Mesenchymal stem cell (in vitro differentiated cells and primary cell): Measurements from ENCODE around the gene PCBP4.

Experiments used
- DNase-seq: peaks from one replicate; pipeline ENCODE4 v3.0.0-alpha.2; 2013
- H2AFZ ChIP-seq: one replicate; pipeline ENCODE4 v1.6.1; 2013; ENCODE audit warnings: low read depth, mild to moderate bottlenecking, control low read depth, inconsistent platforms, low read length, moderate library complexity
- H2AK5ac ChIP-seq: 2 replicates; pipeline ENCODE4 v1.6.1; 2013; ENCODE audit warnings: low read length, moderate library complexity, mild to moderate bottlenecking, inconsistent platforms; ENCODE audit not compliant: severe bottlenecking
- H2BK120ac ChIP-seq: one replicate; pipeline ENCODE4 v1.6.1; 2013; ENCODE audit warnings: low read depth, mild to moderate bottlenecking, inconsistent platforms, low read length, moderate library complexity
- H2BK12ac ChIP-seq, 2 experiments: one replicate each; pipeline ENCODE4 v1.6.1; 2013; ENCODE audit warnings: inconsistent platforms in 2 of 2, low read length in 2 of 2, mild to moderate bottlenecking in 2 of 2, moderate library complexity in 2 of 2, control low read depth in 1 of 2
- H2BK15ac ChIP-seq: one replicate; pipeline ENCODE4 v1.6.1; 2013; ENCODE audit warnings: mild to moderate bottlenecking, low read depth, inconsistent platforms; ENCODE audit not compliant: poor library complexity, severe bottlenecking
- H2BK5ac ChIP-seq: 2 replicates; pipeline ENCODE4 v1.6.1; 2013; ENCODE audit warnings: low read depth, mild to moderate bottlenecking, low read length, control low read depth, inconsistent platforms; ENCODE audit not compliant: poor library complexity, severe bottlenecking
- H3K14ac ChIP-seq, 2 experiments: one replicate each; pipeline ENCODE4 v1.6.1; 2013; ENCODE audit warnings: inconsistent platforms in 2 of 2, low read length in 2 of 2, control low read depth in 1 of 2, mild to moderate bottlenecking in 1 of 2, moderate library complexity in 1 of 2
- H3K18ac ChIP-seq, 2 experiments: one replicate each; pipeline ENCODE4 v1.6.1; 2013; ENCODE audit warnings: inconsistent platforms in 2 of 2, low read length in 2 of 2, control low read depth in 1 of 2, low read depth in 1 of 2, mild to moderate bottlenecking in 1 of 2
- H3K23ac ChIP-seq, 2 experiments: one replicate each; pipeline ENCODE4 v1.6.1; 2013; ENCODE audit warnings: inconsistent platforms in 2 of 2, low read length in 2 of 2, mild to moderate bottlenecking in 2 of 2, moderate library complexity in 2 of 2, control low read depth in 1 of 2
- H3K27ac ChIP-seq: 2 replicates; pipeline ENCODE4 v1.5.1; 2013; ENCODE audit warnings: mild to moderate bottlenecking, moderate library complexity, low read length, control low read depth, inconsistent platforms; ENCODE audit not compliant: poor library complexity, severe bottlenecking
- H3K27me3 ChIP-seq, 2 experiments: 2 replicates each; pipeline versions ENCODE4 v1.6.1 to v1.7.0; 2013; ENCODE audit warnings: low read length in 2 of 2, mild to moderate bottlenecking in 2 of 2, moderate library complexity in 2 of 2, control low read depth in 1 of 2, inconsistent platforms in 1 of 2; ENCODE audit not compliant: control insufficient read depth in 1 of 2, insufficient read depth in 1 of 2
- H3K36me3 ChIP-seq, 2 experiments: 2 replicates each; pipeline versions ENCODE4 v1.6.1 to v1.7.0; 2013; ENCODE audit warnings: low read length in 2 of 2, control low read depth in 1 of 2, inconsistent platforms in 1 of 2, low read depth in 1 of 2, mild to moderate bottlenecking in 1 of 2; ENCODE audit not compliant: insufficient read depth in 2 of 2, control insufficient read depth in 1 of 2
- H3K4ac ChIP-seq, 2 experiments: one replicate each; pipeline ENCODE4 v1.6.1; 2013; ENCODE audit warnings: inconsistent platforms in 2 of 2, low read length in 2 of 2, mild to moderate bottlenecking in 2 of 2, moderate library complexity in 2 of 2, control low read depth in 1 of 2, low read depth in 1 of 2
- H3K4me1 ChIP-seq: 2 replicates; pipeline ENCODE4 v1.6.1; 2013; ENCODE audit warnings: low read depth, low read length, control low read depth; ENCODE audit not compliant: control insufficient read depth, insufficient read depth
- H3K4me2 ChIP-seq: 2 replicates; pipeline ENCODE4 v1.6.1; 2013; ENCODE audit warnings: low read length, mild to moderate bottlenecking, inconsistent platforms; ENCODE audit not compliant: poor library complexity, severe bottlenecking
- H3K4me3 ChIP-seq, 2 experiments: 2 replicates each; pipeline versions ENCODE4 v1.5.1 to v1.7.0; 2013; ENCODE audit warnings: low read length in 2 of 2, mild to moderate bottlenecking in 2 of 2, control low read depth in 1 of 2, low read depth in 1 of 2; ENCODE audit not compliant: insufficient read depth in 1 of 2
- H3K79me1 ChIP-seq: replicated peaks from 2 replicates; pipeline ENCODE4 v1.6.1; 2013; ENCODE audit warnings: mild to moderate bottlenecking, control low read depth, low read length, inconsistent platforms; ENCODE audit not compliant: poor library complexity, severe bottlenecking
- H3K9ac ChIP-seq: 2 replicates; pipeline ENCODE4 v1.7.0; 2013; ENCODE audit warnings: mild to moderate bottlenecking, low read length, moderate library complexity
- H3K9me3 ChIP-seq: 2 replicates; pipeline ENCODE4 v1.7.0; 2013; ENCODE audit warnings: mild to moderate bottlenecking, low read length; ENCODE audit not compliant: control insufficient read depth
- H4K8ac ChIP-seq: one replicate; pipeline ENCODE4 v1.6.1; 2013; ENCODE audit warnings: inconsistent platforms, mild to moderate bottlenecking, low read length, moderate library complexity
- H4K91ac ChIP-seq: one replicate; pipeline ENCODE4 v1.6.1; 2013; ENCODE audit warnings: mild to moderate bottlenecking, low read length, inconsistent platforms
- WGBS: methylation state at CpG from one replicate; pipeline ENCODE4 v1.1.7; 2013; ENCODE audit warnings: mixed read lengths; 5-methylcytosine and 5-hydroxymethylcytosine counted together

Gene PCBP4

GRCh38 chr3:51944451-51945021 lies 22.7 kb downstream of the PCBP4 start:
- no peak overlapping the region for H2BK120ac ChIP-seq
- no peak overlapping the region for H2BK5ac ChIP-seq
- H2AFZ ChIP-seq = no peak overlapping the region
- H4K8ac ChIP-seq = no peak overlapping the region
- no peak overlapping the region for H3K18ac ChIP-seq
- 95% methylated on average over 10 of the region's 11 CpGs for WGBS
- no peak overlapping the region for H3K4me3 ChIP-seq
- H3K4me1 ChIP-seq = peaks cover 22% of the 10 kb centered on the region
- H3K14ac ChIP-seq = no peak overlapping the region
- DNase-seq = no peak
- no peak overlapping the region for H3K4ac ChIP-seq
- no peak overlapping the region for H3K9ac ChIP-seq
- no peak overlapping the region for H3K4me2 ChIP-seq
- no peak overlapping the region for H2BK12ac ChIP-seq
- no peak overlapping the region for H2BK15ac ChIP-seq
- H3K23ac ChIP-seq = peak overlapping the region in 1 of 2 experiments; percentile 65
- no peak overlapping the region for H2AK5ac ChIP-seq
- peaks cover 47 to 56% of the 10 kb centered on the region in 2 experiments for H3K36me3 ChIP-seq
- H4K91ac ChIP-seq = peak overlapping the region; percentile 1
- no peaks in the 10 kb centered on the region for H3K27me3 ChIP-seq
- H3K27ac ChIP-seq = no peak overlapping the region
- peaks cover 11% of the 10 kb centered on the region for H3K79me1 ChIP-seq
- H3K9me3 ChIP-seq = no peaks in the 10 kb centered on the region

GRCh38 chr3:51943451-51944391 lies 23.5 kb downstream of the PCBP4 start:
- peaks cover 45 to 55% of the 10 kb centered on the region in 2 experiments for H3K36me3 ChIP-seq
- H3K4ac ChIP-seq = peak overlapping the region; percentile 5 to 85
- no peak overlapping the region for H2BK120ac ChIP-seq
- peak overlapping the region in 1 of 2 experiments; percentile 81 for H3K4me3 ChIP-seq
- no peak overlapping the region for H2BK5ac ChIP-seq
- peaks cover 22% of the 10 kb centered on the region for H3K4me1 ChIP-seq
- H2AFZ ChIP-seq = no peak overlapping the region
- H3K14ac ChIP-seq = no peak overlapping the region
- peaks cover 14% of the 10 kb centered on the region for H3K79me1 ChIP-seq
- peak overlapping the region; percentile 72 for H4K91ac ChIP-seq
- no peak overlapping the region for H2BK15ac ChIP-seq
- H4K8ac ChIP-seq = peak overlapping the region; percentile 95
- H3K27me3 ChIP-seq = no peaks in the 10 kb centered on the region
- no peak overlapping the region for H3K23ac ChIP-seq
- H2BK12ac ChIP-seq = peak overlapping the region; percentile 51 to 70
- H3K9ac ChIP-seq = peak overlapping the region; percentile 97
- 98% methylated on average over 21 of the region's 21 CpGs for WGBS
- no peak for DNase-seq
- H3K27ac ChIP-seq = no peak overlapping the region
- no peak overlapping the region for H3K18ac ChIP-seq
- H3K4me2 ChIP-seq = no peak overlapping the region
- no peaks in the 10 kb centered on the region for H3K9me3 ChIP-seq
- H2AK5ac ChIP-seq = peak overlapping the region; percentile 50

DNA sequence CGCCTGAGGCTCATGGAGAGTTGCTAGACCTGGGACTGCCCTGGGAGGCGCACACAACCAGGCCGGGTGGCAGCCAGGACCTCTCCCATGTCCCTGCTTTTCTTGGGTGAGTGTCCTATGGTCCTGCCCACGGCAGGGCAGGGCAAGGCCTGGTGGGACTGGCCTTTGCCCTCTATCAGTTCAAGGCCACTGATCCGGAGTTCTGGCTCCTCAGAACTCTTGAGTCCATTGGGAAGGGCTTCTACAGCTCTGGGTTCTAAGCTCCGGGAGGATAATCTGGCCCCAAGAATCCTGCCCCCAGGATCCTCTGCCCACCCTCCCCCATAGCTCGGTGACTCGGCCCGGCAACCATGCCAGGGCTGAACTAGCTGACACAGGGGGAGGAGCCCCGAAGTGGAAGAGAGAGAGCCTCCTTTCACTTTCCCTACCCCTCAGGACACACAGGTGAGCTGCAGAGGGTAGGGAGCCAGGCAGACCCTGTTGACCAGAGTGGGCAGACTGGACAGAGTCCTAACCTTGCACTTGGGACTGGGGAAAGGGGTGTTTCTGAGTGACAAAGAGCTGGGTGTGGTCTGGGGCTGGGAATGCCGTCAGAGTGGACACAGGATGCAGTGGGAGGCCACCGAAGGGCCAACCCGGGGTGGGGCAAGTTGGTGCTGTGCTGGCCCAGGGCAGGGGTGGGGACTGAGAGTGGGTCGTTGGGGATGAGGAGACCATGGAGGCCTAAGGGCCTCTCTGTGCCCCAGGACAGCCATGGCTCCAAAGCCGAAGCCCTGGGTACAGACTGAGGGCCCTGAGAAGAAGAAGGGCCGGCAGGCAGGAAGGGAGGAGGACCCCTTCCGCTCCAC lies 24.4 kb downstream of the PCBP4 start:
- peak; percentile 44 for DNase-seq
- 72% methylated on average over 15 of the region's 17 CpGs for WGBS
- H3K9me3 ChIP-seq = no peaks in the 10 kb centered on the region

More for the DNA sequence above, 24.4 kb downstream of the PCBP4 start:
- peak overlapping the region; percentile 50 for H2BK15ac ChIP-seq
- no peaks in the 10 kb centered on the region for H3K27me3 ChIP-seq
- H3K4me1 ChIP-seq = peaks cover 19% of the 10 kb centered on the region
- H4K91ac ChIP-seq = peak overlapping the region; percentile 83
- H3K4ac ChIP-seq = peak overlapping the region; percentile 85 to 97
- H3K27ac ChIP-seq = peak overlapping the region; percentile 66
- H3K9ac ChIP-seq = peak overlapping the region; percentile 97
- peak overlapping the region; percentile 51 to 70 for H2BK12ac ChIP-seq
- H3K23ac ChIP-seq = peak overlapping the region in 1 of 2 experiments; percentile 56
- no peak overlapping the region for H2BK5ac ChIP-seq
- H3K14ac ChIP-seq = peak overlapping the region in 1 of 2 experiments; percentile 87
- H3K79me1 ChIP-seq = peaks cover 23% of the 10 kb centered on the region
- peak overlapping the region; percentile 38 to 81 for H3K4me3 ChIP-seq
- peak overlapping the region; percentile 9 for H2BK120ac ChIP-seq
- H2AFZ ChIP-seq = peak overlapping the region; percentile 99
- peak overlapping the region; percentile 88 to 93 for H3K18ac ChIP-seq
- H4K8ac ChIP-seq = peak overlapping the region; percentile 95
- peak overlapping the region; percentile 54 for H2AK5ac ChIP-seq
- H3K4me2 ChIP-seq = peak overlapping the region; percentile 60
- H3K36me3 ChIP-seq = peaks cover 47 to 55% of the 10 kb centered on the region in 2 experiments
